Activated naive CD8-positive, alpha-beta T cell (primary cell): ENCODE measurements around the gene MTERF4.

Experiments used
- H3K27ac Mint-ChIP-seq: one replicate; pipeline ENCODE4 v1.8.0; 2021; ENCODE audit warnings: mixed read lengths
- H3K27me3 Mint-ChIP-seq: one replicate; pipeline ENCODE4 v1.8.0; 2021; ENCODE audit warnings: mixed read lengths
- H3K36me3 Mint-ChIP-seq: one replicate; pipeline ENCODE4 v1.8.0; 2021; ENCODE audit warnings: mixed read lengths
- H3K4me1 Mint-ChIP-seq: one replicate; pipeline ENCODE4 v1.8.0; 2021; ENCODE audit warnings: low read depth, mixed read lengths
- H3K4me3 Mint-ChIP-seq: one replicate; pipeline ENCODE4 v1.8.0; 2021; ENCODE audit warnings: mild to moderate bottlenecking, mixed read lengths
- H3K9me3 Mint-ChIP-seq: one replicate; pipeline ENCODE4 v1.8.0; 2021; ENCODE audit warnings: low read depth, mixed read lengths

Gene MTERF4

DNA sequence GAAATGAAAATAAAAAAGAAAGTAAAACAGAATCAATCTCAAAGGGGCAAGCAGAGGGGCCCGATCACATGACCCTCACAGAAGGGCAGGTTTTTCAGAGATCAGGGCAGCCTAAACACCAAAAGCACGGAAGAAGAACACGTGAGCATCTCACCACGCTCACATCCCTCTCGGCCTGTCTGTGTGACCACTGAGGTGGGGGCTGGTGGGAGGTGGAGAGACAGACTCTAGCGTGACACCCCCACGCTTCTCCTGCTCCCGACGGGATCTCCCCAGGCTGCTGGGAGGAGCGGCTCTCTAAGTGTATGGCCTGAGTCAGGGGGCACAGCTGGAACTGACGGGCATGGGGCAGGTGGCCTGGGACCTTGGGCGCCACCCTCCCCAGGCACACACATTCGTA, 23.5 kb upstream of the MTERF4 start:
- Mint-ChIP-seq H3K9me3 (no peaks in the 10 kb centered on the region), H3K27ac (peak overlapping the region; percentile 34), H3K36me3 (peaks cover 9% of the 10 kb centered on the region), H3K4me1 (peaks cover 18% of the 10 kb centered on the region), H3K4me3 (no peak overlapping the region), H3K27me3 (no peaks in the 10 kb centered on the region)

DNA sequence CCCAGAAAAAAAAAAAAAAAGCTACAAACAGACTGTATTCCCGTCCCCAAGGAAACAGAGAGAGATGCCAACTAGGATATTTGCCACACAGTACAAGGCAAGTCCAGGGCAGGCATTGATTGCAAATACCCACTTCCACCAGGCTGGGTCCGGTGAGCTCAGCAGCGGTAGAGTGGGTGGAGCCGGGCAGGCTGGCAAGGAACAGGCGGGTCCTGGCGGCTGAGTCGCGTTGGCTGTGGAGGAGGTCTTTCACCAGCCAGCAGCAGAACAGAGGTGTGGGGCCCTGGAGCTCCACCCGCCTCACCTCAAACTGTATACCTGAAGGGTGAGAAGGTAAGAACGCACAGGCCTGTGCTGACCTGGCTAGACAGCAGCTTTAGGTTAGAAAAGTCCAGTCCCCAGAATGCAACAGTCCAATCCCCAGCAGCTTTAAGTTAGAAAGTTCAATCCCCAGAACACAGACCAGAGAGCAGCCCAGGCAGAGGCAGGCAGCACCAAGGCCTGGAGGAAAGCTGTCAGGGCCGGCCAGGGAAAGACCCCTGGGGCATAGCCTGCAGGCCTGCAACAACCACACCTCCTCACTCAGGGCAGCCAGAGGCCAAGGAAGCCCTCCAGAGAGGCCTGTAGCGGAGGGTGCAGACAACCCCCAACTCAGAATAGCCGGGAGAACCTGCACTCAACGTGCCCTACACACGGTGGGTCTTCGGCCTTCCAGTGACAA, 21.9 kb upstream of the MTERF4 start:
- no peaks in the 10 kb centered on the region for H3K9me3 Mint-ChIP-seq
- peaks cover 11% of the 10 kb centered on the region for H3K36me3 Mint-ChIP-seq
- H3K4me3 Mint-ChIP-seq: no peak overlapping the region
- peaks cover 22% of the 10 kb centered on the region for H3K4me1 Mint-ChIP-seq
- H3K27ac Mint-ChIP-seq: peak overlapping the region; percentile 58
- no peaks in the 10 kb centered on the region for H3K27me3 Mint-ChIP-seq

DNA sequence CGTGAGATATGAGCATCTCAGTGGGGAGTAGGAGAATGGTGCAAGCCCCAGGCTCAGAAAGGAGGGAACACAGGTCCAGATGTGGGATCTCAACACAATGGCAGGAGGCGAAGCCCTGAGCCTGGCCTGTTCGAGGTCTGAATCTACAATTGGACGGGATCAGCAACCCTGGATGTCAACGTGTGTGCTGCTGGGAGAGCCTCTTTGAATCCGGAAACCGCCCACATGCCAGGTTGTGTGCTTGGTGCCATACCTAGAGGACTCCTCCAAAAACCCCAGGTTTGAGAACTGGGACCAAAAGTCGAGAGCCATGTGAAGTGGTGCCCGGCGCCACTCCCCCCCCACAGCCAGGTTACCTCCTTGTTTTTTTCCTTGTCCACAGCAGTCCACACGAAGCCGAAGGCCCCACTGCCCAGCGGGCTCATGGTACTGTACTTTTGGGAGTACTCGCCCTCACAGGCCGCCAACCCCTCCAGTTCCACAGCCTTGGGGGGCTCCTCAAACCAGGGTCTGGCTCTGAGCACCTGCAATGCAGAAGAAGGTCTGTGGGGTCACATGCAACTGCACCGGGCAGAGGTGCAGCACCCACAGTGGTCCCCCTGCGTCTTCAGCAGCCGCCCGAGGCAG, 20.4 kb upstream of the MTERF4 start:
- Mint-ChIP-seq H3K36me3 (peaks cover 13% of the 10 kb centered on the region), H3K4me3 (no peak overlapping the region), H3K27me3 (no peaks in the 10 kb centered on the region), H3K9me3 (no peaks in the 10 kb centered on the region), H3K27ac (no peak overlapping the region), H3K4me1 (peaks cover 15% of the 10 kb centered on the region)

DNA sequence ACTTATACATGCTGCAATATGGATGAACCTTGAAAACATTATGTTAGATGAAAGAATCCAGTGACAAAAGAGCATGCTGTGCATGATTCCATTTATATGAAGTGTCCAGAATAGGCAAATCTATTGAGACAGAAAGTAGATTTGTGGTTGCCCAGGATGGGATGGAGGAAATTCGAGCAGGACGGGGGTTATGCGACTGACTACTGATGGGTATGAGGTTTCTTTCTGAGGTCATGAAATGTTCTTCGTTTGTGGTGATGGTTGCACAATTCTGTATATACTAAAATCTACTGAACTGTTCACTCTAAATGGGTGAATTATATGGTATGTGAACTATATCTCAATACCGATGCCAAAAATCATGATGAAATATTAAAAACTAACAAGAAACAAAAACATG, 18.9 kb upstream of the MTERF4 start:
- H3K4me1 Mint-ChIP-seq: peaks cover 12% of the 10 kb centered on the region
- no peak overlapping the region for H3K4me3 Mint-ChIP-seq
- H3K36me3 Mint-ChIP-seq: peaks cover 17% of the 10 kb centered on the region
- H3K9me3 Mint-ChIP-seq: no peaks in the 10 kb centered on the region
- H3K27me3 Mint-ChIP-seq: no peaks in the 10 kb centered on the region
- H3K27ac Mint-ChIP-seq: peak overlapping the region; percentile 30

DNA sequence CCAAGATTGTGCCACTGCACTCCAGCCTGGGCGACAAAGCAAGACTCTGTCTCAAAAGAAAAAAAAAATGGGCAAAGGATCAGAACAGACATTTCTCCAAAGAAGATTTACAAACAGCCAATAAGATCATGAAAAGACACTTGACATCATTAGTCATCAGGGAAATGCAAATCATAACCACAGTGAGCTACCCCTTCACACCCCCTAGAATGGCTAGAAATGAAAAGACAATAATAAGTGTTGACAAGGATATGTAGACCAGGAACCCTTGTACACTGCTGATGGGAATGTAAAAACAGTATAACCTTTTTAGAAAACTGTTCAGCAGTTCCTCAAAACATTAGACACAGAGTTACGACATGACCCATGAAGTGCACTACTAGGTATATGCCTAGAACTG, 18.4 kb upstream of the MTERF4 start:
- H3K36me3 Mint-ChIP-seq: peaks cover 18% of the 10 kb centered on the region
- H3K9me3 Mint-ChIP-seq: no peaks in the 10 kb centered on the region
- H3K27ac Mint-ChIP-seq: no peak overlapping the region
- H3K4me1 Mint-ChIP-seq: peaks cover 10% of the 10 kb centered on the region
- no peak overlapping the region for H3K4me3 Mint-ChIP-seq
- no peaks in the 10 kb centered on the region for H3K27me3 Mint-ChIP-seq

DNA sequence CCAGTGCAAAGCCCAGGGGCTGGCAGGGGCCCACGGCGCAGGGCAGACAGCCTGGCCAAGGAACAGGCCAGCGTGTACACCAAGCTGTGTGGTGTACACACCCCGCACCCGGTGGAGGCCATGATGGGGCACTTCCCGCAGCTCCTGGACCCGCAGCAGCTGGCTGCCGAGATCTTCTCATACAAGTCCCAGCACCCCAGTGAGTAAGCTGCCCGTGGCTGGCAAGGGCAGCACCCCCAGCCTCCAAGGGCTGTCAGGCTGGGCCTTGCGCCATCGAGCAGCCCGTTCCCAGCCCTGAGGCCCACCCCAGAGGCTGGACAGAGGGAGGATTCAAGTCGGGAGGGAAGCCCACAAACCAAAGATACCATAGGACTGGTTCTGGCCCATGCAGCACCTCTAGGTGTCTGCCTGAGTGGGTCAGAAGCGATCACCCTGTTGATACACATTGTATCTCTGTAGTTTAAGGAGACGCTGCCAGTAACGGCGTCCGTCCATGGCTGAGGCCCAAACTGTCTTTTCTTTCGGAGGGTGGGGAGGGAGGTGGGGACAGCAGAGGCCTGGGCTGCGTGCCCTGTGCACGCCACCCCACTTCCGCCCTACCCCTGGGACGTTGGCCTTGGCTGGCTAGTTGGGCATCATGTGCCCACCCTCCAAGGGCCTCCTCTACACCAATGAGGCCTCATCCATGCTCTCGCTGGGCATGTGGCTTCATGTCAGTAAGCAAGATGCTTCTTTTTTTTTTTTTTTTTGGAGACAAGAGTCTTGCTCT, 16.8 kb upstream of the MTERF4 start:
- no peak overlapping the region for H3K4me3 Mint-ChIP-seq
- no peaks in the 10 kb centered on the region for H3K27me3 Mint-ChIP-seq
- peaks cover 28% of the 10 kb centered on the region for H3K36me3 Mint-ChIP-seq
- H3K9me3 Mint-ChIP-seq: no peaks in the 10 kb centered on the region
- H3K4me1 Mint-ChIP-seq: peaks cover 11% of the 10 kb centered on the region
- no peak overlapping the region for H3K27ac Mint-ChIP-seq

DNA sequence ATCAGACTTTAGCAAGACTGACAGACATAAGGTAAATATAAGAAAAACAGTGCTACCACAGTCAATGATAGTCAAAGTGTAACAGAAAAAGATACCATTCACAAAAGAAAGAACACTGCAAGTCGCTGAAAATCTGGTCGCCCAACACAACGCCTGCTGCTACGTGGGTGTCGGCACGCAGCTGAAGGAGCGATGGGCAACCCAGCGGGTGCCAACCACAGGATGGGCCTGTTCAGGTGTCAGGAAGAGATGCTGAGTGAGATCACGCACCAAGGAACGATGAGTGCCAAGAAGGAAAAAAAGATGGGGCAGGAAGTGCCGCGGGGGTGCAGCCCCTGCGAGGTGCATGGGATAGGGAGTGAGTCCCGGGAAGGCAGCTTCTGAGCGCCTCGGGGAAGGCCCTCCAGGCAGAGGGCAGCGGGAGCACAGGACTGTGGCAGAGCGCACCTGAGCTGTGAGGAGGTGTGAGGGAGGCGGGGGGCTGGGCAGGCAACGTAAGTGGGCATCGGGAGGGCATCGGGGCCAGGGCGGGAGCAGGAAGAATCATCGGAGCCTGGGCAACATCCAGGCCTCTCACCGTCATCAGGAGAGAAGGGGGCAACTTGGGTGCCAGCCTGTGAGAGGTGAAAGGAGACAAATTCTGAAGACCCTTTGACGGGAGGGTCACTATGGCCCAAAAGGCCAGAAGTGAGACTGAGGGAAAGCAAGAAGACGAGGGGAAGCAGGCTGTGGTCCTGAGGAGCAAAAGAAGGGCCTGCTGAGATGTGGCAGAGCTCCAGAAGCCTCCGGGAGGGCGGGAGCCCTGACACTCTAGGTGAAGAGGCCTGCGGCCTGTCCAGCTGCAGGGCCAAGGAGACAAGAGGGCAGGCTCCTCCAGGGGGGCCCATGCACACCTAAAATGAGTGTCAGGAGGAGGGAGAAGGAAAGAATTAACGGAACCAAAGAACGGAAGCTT, 14.8 kb upstream of the MTERF4 start:
- peaks cover 23% of the 10 kb centered on the region for H3K4me1 Mint-ChIP-seq
- H3K27ac Mint-ChIP-seq: no peak overlapping the region
- no peak overlapping the region for H3K4me3 Mint-ChIP-seq
- peaks cover 30% of the 10 kb centered on the region for H3K36me3 Mint-ChIP-seq
- no peaks in the 10 kb centered on the region for H3K9me3 Mint-ChIP-seq
- no peaks in the 10 kb centered on the region for H3K27me3 Mint-ChIP-seq

DNA sequence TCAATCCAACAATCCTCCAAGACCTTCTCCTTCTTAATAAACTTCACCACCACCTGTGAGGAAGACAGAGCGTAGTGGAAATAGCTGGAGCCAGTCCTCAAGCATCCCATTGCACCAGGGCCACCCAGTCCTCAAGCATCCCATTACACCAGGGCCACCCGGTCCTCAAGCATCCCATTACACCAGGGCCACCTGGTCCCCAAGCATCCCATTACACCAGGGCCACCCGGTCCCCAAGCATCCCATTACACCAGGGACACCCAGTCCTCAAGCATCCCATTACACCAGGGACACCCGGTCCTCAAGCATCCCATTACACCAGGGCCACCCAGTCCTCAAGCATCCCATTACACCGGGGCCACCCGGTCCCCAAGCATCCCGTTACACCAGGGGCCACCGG, 13.3 kb upstream of the MTERF4 start:
- H3K4me1 Mint-ChIP-seq: peaks cover 35% of the 10 kb centered on the region
- H3K4me3 Mint-ChIP-seq: no peak overlapping the region
- peaks cover 22% of the 10 kb centered on the region for H3K36me3 Mint-ChIP-seq
- H3K27ac Mint-ChIP-seq: peak overlapping the region; percentile 58
- no peaks in the 10 kb centered on the region for H3K27me3 Mint-ChIP-seq
- H3K9me3 Mint-ChIP-seq: no peaks in the 10 kb centered on the region

DNA sequence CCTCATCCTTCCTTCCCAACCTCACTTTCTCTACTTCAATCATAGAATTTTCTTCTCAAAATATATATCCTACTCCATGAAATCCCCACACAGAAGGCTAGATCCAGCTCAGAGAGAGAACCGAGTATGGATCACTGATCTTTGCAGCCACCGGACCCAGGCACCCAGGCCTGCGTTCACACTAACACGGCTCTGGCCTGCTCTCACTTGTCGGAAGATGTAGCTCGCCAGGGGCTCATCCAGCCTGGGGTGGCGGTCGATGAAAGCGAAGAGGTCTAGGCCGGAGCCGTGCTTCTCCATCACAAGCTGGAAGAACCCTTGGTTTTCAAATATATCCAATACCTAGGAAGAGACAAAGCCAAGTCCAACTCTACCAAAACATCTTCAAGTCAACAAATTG, 12.7 kb upstream of the MTERF4 start:
- Mint-ChIP-seq H3K36me3 (peaks cover 21% of the 10 kb centered on the region), H3K4me1 (peaks cover 39% of the 10 kb centered on the region), H3K27me3 (no peaks in the 10 kb centered on the region), H3K4me3 (no peak overlapping the region), H3K27ac (peak overlapping the region; percentile 58), H3K9me3 (no peaks in the 10 kb centered on the region)

DNA sequence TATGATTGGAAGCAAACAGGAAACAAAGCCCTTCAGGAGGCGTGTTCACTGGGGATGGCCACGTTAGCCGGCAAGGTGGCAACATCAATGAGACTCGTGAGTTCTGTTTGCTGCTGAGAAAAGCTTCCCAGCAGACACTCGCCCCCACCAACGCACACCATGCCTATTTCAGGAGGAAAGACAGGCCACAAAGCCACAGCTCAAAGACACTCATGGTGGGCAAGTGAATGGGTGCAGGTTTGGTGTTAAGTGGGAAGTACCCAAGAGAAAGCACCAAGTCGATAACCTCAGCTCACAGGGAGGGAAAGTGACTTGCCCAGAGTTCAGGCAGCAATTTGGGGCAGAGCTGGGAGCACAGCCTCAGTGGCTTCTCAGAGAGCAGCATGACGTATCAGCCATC, 10.5 kb upstream of the MTERF4 start:
- Mint-ChIP-seq H3K4me1 (peaks cover 56% of the 10 kb centered on the region), H3K27me3 (no peaks in the 10 kb centered on the region), H3K27ac (peak overlapping the region; percentile 98), H3K4me3 (peak overlapping the region; percentile 96), H3K36me3 (peaks cover 20% of the 10 kb centered on the region), H3K9me3 (no peaks in the 10 kb centered on the region)

DNA sequence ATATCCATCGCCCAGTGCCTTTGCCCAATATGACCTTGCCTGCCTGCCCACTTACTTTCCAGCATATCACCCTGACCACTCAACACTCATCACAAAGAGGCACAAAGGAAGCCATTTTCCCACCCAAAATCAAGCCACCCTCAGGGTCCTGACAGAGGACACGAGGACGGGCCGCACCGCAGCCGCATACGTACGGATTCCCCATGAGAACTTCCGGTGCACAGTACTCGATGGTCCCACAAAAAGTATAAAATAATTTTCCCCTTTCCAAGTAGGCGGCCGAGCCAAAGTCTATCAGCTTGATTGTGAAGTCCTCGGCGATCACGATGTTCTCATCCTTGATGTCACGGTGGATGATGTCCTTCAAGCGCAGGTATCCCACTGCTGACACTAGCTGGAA, 10.0 kb upstream of the MTERF4 start:
- peak overlapping the region; percentile 98 for H3K27ac Mint-ChIP-seq
- no peaks in the 10 kb centered on the region for H3K27me3 Mint-ChIP-seq
- H3K4me3 Mint-ChIP-seq: peak overlapping the region; percentile 96
- H3K4me1 Mint-ChIP-seq: peaks cover 62% of the 10 kb centered on the region
- H3K9me3 Mint-ChIP-seq: no peaks in the 10 kb centered on the region
- H3K36me3 Mint-ChIP-seq: peaks cover 20% of the 10 kb centered on the region

DNA sequence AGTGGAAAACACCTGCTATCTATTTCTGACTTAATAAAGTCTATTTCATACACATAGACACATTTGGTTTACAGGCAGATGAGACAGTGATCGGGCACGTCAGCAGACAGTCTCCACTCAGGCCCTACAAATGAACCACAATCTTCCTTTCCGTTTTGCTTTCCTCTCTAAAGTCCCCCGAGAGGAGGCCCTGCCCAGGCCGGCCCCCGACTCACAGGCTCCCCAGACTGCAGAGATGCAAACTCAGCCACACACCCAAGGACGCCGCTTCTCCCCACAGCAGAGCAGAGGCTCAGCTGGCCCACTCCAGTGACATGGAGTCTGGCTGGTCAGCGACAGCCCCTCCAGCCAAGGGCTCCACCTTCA, 9.3 kb upstream of the MTERF4 start:
- peak overlapping the region; percentile 98 for H3K27ac Mint-ChIP-seq
- H3K36me3 Mint-ChIP-seq: peaks cover 17% of the 10 kb centered on the region
- H3K4me3 Mint-ChIP-seq: peak overlapping the region; percentile 96
- H3K27me3 Mint-ChIP-seq: no peaks in the 10 kb centered on the region
- H3K9me3 Mint-ChIP-seq: no peaks in the 10 kb centered on the region
- H3K4me1 Mint-ChIP-seq: peaks cover 68% of the 10 kb centered on the region

DNA sequence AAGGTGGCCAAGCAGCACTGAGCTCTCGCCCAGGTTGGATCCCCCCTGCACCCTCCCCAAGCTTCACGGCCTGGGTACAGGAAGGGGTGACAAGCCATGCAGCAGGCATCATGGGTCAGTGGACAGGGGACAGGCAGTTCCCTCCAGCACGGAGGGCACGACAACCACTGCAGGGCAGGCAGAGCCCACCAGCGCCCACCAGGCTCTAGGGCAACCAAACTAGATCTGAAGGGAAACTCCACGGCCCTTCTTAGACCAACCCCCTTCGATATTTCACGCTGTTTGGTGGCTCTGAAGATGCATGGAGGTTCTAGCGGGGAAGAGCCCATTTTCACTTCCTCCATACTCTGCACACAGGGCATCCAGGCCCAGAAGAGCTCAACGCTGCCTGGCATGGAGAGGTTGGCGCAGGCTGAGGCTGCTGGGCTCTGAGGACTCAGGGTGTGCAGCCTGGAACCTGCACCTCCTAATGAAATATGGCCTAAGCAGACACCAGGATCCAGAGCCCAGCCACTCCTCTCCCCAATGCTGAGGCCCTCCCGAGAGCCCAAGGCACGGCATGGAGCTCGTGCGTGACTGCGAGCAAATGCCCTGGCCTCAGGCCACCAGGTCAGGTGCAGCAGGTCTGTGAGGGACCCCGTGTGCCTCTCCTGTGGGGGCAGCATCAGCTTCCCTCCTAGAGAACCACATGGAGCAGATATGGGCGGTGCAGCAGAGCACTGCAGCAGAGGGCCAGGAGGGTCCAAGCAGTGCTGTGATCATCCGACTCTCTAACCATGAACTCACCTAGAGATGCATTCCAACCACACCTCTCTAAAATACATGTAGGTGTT, 8.7 kb upstream of the MTERF4 start:
- Mint-ChIP-seq H3K27me3 (no peaks in the 10 kb centered on the region), H3K4me3 (peak overlapping the region; percentile 96), H3K4me1 (peaks cover 74% of the 10 kb centered on the region)

DNA sequence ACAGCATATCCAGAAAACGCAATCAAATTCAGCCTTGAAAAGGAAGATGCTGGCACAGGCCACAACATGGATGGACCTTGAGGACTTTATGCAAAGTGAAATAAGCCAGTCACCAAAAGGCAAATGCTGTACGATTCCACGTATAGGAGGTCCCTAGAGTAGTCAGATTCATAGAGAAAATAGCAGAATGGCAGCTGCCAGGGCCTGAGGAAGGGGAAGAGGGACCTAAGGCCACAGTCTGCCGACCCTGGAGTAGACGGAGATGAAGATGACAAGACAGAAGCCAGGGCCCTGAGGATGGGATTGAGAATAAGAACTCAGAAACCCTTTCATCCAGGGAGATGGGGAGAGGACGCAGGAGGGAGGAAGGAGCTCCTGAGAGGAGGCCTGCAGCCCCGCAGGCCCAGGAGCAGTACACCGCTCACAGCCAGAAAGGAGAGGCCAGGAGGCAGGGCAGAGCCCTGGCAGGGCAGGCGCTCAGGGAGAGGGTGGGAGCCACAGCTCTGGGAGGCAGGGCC, 8.1 kb upstream of the MTERF4 start:
- Mint-ChIP-seq H3K27me3 (no peaks in the 10 kb centered on the region), H3K36me3 (peaks cover 14% of the 10 kb centered on the region), H3K4me3 (peak overlapping the region; percentile 96), H3K27ac (peak overlapping the region; percentile 98), H3K9me3 (no peaks in the 10 kb centered on the region), H3K4me1 (peaks cover 79% of the 10 kb centered on the region)

More for the DNA sequence above, 8.7 kb upstream of the MTERF4 start:
- no peaks in the 10 kb centered on the region for H3K9me3 Mint-ChIP-seq
- peaks cover 15% of the 10 kb centered on the region for H3K36me3 Mint-ChIP-seq
- peak overlapping the region; percentile 98 for H3K27ac Mint-ChIP-seq
